Measurements from ENCODE around the gene MYH9. TPM values are rescaled to one million over a fixed set of nuclear protein-coding genes. Genes with fewer than 3 reads are reported as not detected.

Gene MYH9
- total RNA-seq, 2 experiments from 2014 or later, result 624 to 679 TPM

- DNase-seq, result no peak
- no peak for TF ChIP-seq CTCF (IDR thresholded peaks at IDR 0.05)
- no peaks in the 10 kb centered on the region for H3K9me3 Mint-ChIP-seq
- ChIA-PET CTCF (interaction anchor here (2.1 kb wide), 1 partner anchor 168 kb away, joined by 4 read pairs; no protein-coding TSS in a partner anchor), POLR2A (interaction anchor here (1.2 kb wide), 1 partner anchor 42 kb away, joined by 4 read pairs; no protein-coding TSS in a partner anchor)
- peaks cover 81% of the 10 kb centered on the region for H3K36me3 Mint-ChIP-seq (ENCODE audit: low read depth)
- peak overlapping the region; percentile 81 for H3K27ac Mint-ChIP-seq
- peaks cover 50% of the 10 kb centered on the region for H3K4me1 Mint-ChIP-seq (ENCODE audit: low read depth)
- intact Hi-C loops (cut with micrococcal nuclease), result no loop called here
- H3K27me3 Mint-ChIP-seq, result no peaks in the 10 kb centered on the region
- H3K4me3 Mint-ChIP-seq, result no peak overlapping the region
- ATAC-seq, result no peak
Measured at GRCh38 chr22:36234213-36234612, 153.6 kb downstream of the MYH9 start.

GRCh38 chr22:36233796-36234195 is 154.0 kb downstream of the MYH9 start:
- Mint-ChIP-seq H3K27me3 (no peaks in the 10 kb centered on the region), H3K4me3 (no peak overlapping the region), H3K36me3 (ENCODE audit: low read depth) (peaks cover 77% of the 10 kb centered on the region), H3K27ac (peak overlapping the region; percentile 81), H3K4me1 (ENCODE audit: low read depth) (peaks cover 49% of the 10 kb centered on the region), H3K9me3 (no peaks in the 10 kb centered on the region)
- DNase-seq (no peak), ATAC-seq (no peak)
- TF ChIP-seq CTCF (IDR thresholded peaks at IDR 0.05), result no peak
- intact Hi-C loops (cut with micrococcal nuclease), result no loop called here
- CTCF ChIA-PET, result interaction anchor here (2.1 kb wide), 1 partner anchor 168 kb away, joined by 4 read pairs; no protein-coding TSS in a partner anchor
- POLR2A ChIA-PET, result no interaction called here

- intact Hi-C loops (cut with micrococcal nuclease), result no loop called here
- ATAC-seq, result no peak
- peaks cover 71% of the 10 kb centered on the region for H3K36me3 Mint-ChIP-seq (ENCODE audit: low read depth)
- TF ChIP-seq CTCF (IDR thresholded peaks at IDR 0.05), result no peak
- ChIA-PET CTCF (interaction anchor here (2.1 kb wide), 1 partner anchor 167 kb away, joined by 4 read pairs; no protein-coding TSS in a partner anchor), POLR2A (interaction anchor here (0.8 to 1.2 kb wide), 2 partner anchors 33 to 63 kb away, joined by 3 read pairs; no protein-coding TSS in a partner anchor)
- H3K4me1 Mint-ChIP-seq (ENCODE audit: low read depth), result peaks cover 44% of the 10 kb centered on the region
- H3K27ac Mint-ChIP-seq, result peak overlapping the region; percentile 7
- DNase-seq, result no peak
- H3K4me3 Mint-ChIP-seq, result no peak overlapping the region
- H3K27me3 Mint-ChIP-seq, result no peaks in the 10 kb centered on the region
- no peaks in the 10 kb centered on the region for H3K9me3 Mint-ChIP-seq
Measured at GRCh38 chr22:36232715-36233401, 154.9 kb downstream of the MYH9 start.

Small RNA genes lying within 50 kb of the gene (microRNA-seq; reads per million reads assigned to microRNA genes)
- 0.91 reads per million for gene MIR6819 (ENCODE audit: borderline microRNAs expressed, borderline replicate concordance)

Other genes starting within 250 kb of the MYH9 start
- 10 to 100 TPM; 44.5 to 46.7 TPM for gene APOL3, start 227.2 kb downstream of the MYH9 start, total RNA-seq
- under 1 TPM; 0.18 TPM for gene APOL4, start 186.2 kb downstream of the MYH9 start, total RNA-seq
- 10 to 100 TPM; 45.4 to 49.7 TPM for gene APOL2, start 148.4 kb downstream of the MYH9 start, total RNA-seq
- 10 to 100 TPM; 13.8 to 17.1 TPM for gene APOL1, start 134.8 kb downstream of the MYH9 start, total RNA-seq
- gene TXN2, start 93.7 kb upstream of the MYH9 start, total RNA-seq, result 100 to 1,000 TPM in 1 of 2 experiments, 10 to 100 TPM in 1; 96.5 to 101 TPM
- gene FOXRED2, start 119.1 kb upstream of the MYH9 start, total RNA-seq, result 10 to 100 TPM; 16.7 to 17.5 TPM
- 100 to 1,000 TPM; 389 to 392 TPM for gene EIF3D, start 141.2 kb upstream of the MYH9 start, total RNA-seq